ENCODE data around the gene SRC. TPM values are rescaled to one million over a fixed set of nuclear protein-coding genes. Genes with fewer than 3 reads are reported as not detected.

The SRC gene
- total RNA-seq, 1 donor from 2014 or later, result 15.4 TPM

DNA sequence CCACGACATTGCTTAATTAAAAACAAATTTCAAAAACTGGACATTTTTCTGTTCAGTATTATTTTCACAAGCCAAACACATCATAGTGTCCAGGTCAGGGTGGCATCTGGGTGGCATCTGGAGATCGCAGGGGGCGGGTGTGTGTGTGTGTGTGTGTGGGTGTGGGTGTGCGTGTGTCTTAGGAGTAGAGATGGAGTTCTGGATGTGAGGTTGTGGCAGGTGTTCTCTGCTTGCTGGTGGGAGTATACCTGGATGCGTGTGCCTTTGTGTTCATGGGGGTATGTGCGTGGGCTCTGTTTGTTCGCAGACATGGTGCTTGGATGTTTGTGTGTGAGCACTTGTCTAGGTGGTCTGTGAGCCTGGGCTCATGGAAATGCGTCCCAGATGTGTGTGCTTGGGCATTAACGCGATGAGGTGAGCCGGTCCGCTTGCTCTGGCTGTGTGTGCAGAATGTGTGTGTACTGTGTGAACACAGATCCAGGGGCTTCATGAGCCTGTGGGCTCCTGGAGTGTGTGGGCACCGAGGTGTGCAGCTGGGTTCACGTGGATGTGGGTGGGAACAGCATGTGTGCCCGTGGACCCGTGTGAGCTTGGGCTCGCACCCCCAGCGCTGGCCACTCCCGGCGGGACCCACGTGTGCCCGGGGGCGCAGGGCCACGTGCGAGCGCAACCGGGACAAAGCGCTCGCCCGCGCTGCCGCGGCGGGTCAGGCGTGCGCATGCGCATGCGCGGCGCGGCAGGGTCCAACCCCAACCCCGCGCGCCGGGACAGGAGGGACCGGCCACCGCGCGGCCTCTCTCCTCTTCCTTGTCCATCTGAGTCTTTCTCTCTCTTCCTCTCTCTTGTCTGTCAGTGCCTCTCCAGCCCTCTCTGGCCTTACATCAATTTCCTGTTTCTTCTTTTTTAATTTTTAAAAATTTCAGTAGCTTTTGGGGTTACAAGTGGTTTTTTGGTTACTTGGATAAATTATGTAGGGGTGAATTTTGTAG, 60.4 kb downstream of the SRC start:
- H3K4me2 ChIP-seq, result peak overlapping the region; percentile 46
- peaks cover 13% of the 10 kb centered on the region for H3K27me3 Mint-ChIP-seq (ENCODE audit: insufficient read depth, low read depth)
- peaks cover 45% of the 10 kb centered on the region for H3K4me1 Mint-ChIP-seq
- no peaks in the 10 kb centered on the region for H3K9me3 ChIP-seq (ENCODE audit: low read depth)
- H3K9ac ChIP-seq, result no peak overlapping the region
- no peaks in the 10 kb centered on the region for H3K27me3 ChIP-seq
- H3K79me2 ChIP-seq (ENCODE audit: low read depth), result no peaks in the 10 kb centered on the region
- H3F3A ChIP-seq (ENCODE audit: low read depth), result peaks cover 60% of the 10 kb centered on the region
- peak overlapping the region; percentile 79 for H3K27ac Mint-ChIP-seq
- H3K4me3 ChIP-seq, result no peak overlapping the region
- no peaks in the 10 kb centered on the region for H3K36me3 ChIP-seq
- peaks cover 5% of the 10 kb centered on the region for H3K36me3 Mint-ChIP-seq
- no peak for TF ChIP-seq EZH2 (IDR thresholded peaks at IDR 0.05)
- H3K4me1 ChIP-seq, result peaks cover 26% of the 10 kb centered on the region
- peak overlapping the region; percentile 65 for H3K4me3 Mint-ChIP-seq
- H4K20me1 ChIP-seq (ENCODE audit: low read depth), result no peaks in the 10 kb centered on the region
- H2AFZ ChIP-seq (replicated peaks), result no peak overlapping the region
- H3K9me3 Mint-ChIP-seq, result no peaks in the 10 kb centered on the region
- DNase-seq (ENCODE audit: low spot score), result peak; percentile 85
- H3K27ac ChIP-seq, result no peak overlapping the region

DNA sequence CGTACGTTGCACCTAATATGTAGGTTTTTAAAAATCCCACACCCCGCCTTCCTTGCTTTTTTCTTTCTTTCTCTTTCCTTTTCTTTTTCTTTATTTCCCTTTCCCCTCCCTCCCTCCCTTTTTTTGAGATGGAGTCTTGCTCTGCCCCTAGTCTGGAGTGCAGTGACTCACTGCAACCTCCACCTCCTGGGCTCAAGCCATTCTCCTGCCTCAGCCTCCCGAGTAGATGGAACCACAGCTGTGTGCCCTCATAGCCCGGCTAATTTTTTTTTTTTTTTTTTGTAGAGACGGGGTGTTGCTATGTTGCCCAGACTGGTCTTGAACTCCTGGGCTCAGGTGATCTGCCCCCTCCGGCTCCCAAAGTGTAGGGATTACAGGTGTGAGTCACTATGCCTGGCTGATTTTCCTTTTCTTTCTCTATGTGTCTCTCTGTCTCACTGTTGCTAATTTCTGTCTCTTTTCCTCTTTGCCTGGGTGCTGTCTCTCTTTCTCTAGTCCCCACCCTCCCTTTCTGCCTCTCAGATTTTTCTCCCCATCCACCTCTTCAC, 61.2 kb downstream of the SRC start:
- Histone ChIP-seq H3K4me2 (peak overlapping the region; percentile 46), H4K20me1 (ENCODE audit: low read depth) (no peaks in the 10 kb centered on the region), H2AFZ (replicated peaks) (no peak overlapping the region), H3K79me2 (ENCODE audit: low read depth) (no peaks in the 10 kb centered on the region), H3K4me1 (peaks cover 30% of the 10 kb centered on the region), H3K9ac (no peak overlapping the region), H3K9me3 (ENCODE audit: low read depth) (no peaks in the 10 kb centered on the region), H3F3A (ENCODE audit: low read depth) (peaks cover 66% of the 10 kb centered on the region), H3K4me3 (no peak overlapping the region), H3K36me3 (no peaks in the 10 kb centered on the region), H3K27ac (no peak overlapping the region), H3K27me3 (no peaks in the 10 kb centered on the region)
- Mint-ChIP-seq H3K27ac (peak overlapping the region; percentile 6), H3K9me3 (no peaks in the 10 kb centered on the region), H3K36me3 (peaks cover 3% of the 10 kb centered on the region), H3K27me3 (ENCODE audit: insufficient read depth, low read depth) (peaks cover 13% of the 10 kb centered on the region), H3K4me3 (peak overlapping the region; percentile 6), H3K4me1 (peaks cover 45% of the 10 kb centered on the region)
- TF ChIP-seq CTCF (IDR thresholded peaks at IDR 0.05), result no peak
- no peak for TF ChIP-seq EZH2 (IDR thresholded peaks at IDR 0.05)
- no peak for TF ChIP-seq EZH2phosphoT487 (IDR thresholded peaks at IDR 0.05)
- no peak for DNase-seq (ENCODE audit: low spot score)

GRCh38 chr20:37407573-37408002, 61.6 kb downstream of the SRC start:
- H3K4me3 ChIP-seq, result no peak overlapping the region
- H3K79me2 ChIP-seq (ENCODE audit: low read depth), result no peaks in the 10 kb centered on the region
- no peaks in the 10 kb centered on the region for H4K20me1 ChIP-seq (ENCODE audit: low read depth)
- peaks cover 71% of the 10 kb centered on the region for H3F3A ChIP-seq (ENCODE audit: low read depth)
- H3K4me1 ChIP-seq, result peaks cover 35% of the 10 kb centered on the region
- no peaks in the 10 kb centered on the region for H3K9me3 ChIP-seq (ENCODE audit: low read depth)
- Mint-ChIP-seq H3K4me3 (peak overlapping the region; percentile 9), H3K27me3 (ENCODE audit: insufficient read depth, low read depth) (peaks cover 13% of the 10 kb centered on the region), H3K36me3 (peaks cover 3% of the 10 kb centered on the region), H3K27ac (peak overlapping the region; percentile 6), H3K4me1 (peaks cover 45% of the 10 kb centered on the region), H3K9me3 (no peaks in the 10 kb centered on the region)
- H2AFZ ChIP-seq (replicated peaks), result no peak overlapping the region
- H3K36me3 ChIP-seq, result no peaks in the 10 kb centered on the region
- peak; percentile 41 for DNase-seq (ENCODE audit: low spot score)
- H3K4me2 ChIP-seq, result no peak overlapping the region
- H3K27me3 ChIP-seq, result no peaks in the 10 kb centered on the region
- peak overlapping the region; percentile 46 for H3K27ac ChIP-seq
- H3K9ac ChIP-seq, result no peak overlapping the region
- TF ChIP-seq CTCF (IDR thresholded peaks at IDR 0.05) (no peak), EZH2 (IDR thresholded peaks at IDR 0.05) (no peak), EZH2phosphoT487 (IDR thresholded peaks at IDR 0.05) (no peak)
